Activated CD4-positive, alpha-beta memory T cell treated with anti-CD3 and anti-CD28 coated beads for 36 hours (primary cell): Measurements from ENCODE around the gene ADAM19. TPM values are rescaled to one million over a fixed set of nuclear protein-coding genes. Genes with fewer than 3 reads are reported as not detected.

Experiments used
- CTCF ChIA-PET: fragments of 350-600 bp; sonication (Branson Sonifier 250); formaldehyde crosslinking; loops from one replicate; lab custom pipeline; 2021; ENCODE audit warnings: antibody characterized with exemption, inconsistent platforms; lab: Charles Lee
- POLR2A ChIA-PET: fragments of 350-600 bp; sonication (Branson Sonifier 250); formaldehyde crosslinking; loops from one replicate; lab custom pipeline; 2021; ENCODE audit warnings: antibody characterized with exemption; lab: Charles Lee
- DNase-seq: peaks from one replicate; pipeline ENCODE4 v3.0.0-alpha.2; 2020
- H3K27ac Mint-ChIP-seq: one replicate; pipeline ENCODE4 v1.8.0; 2021; ENCODE audit warnings: mixed read lengths
- H3K27me3 Mint-ChIP-seq: one replicate; pipeline ENCODE4 v1.8.0; 2021; ENCODE audit warnings: mixed read lengths
- H3K36me3 Mint-ChIP-seq: one replicate; pipeline ENCODE4 v1.8.0; 2021; ENCODE audit warnings: mixed read lengths
- H3K4me1 Mint-ChIP-seq: one replicate; pipeline ENCODE4 v1.8.0; 2021; ENCODE audit warnings: low read depth, mixed read lengths
- H3K4me3 Mint-ChIP-seq: one replicate; pipeline ENCODE4 v1.8.0; 2021; ENCODE audit warnings: mild to moderate bottlenecking, mixed read lengths
- H3K9me3 Mint-ChIP-seq: one replicate; pipeline ENCODE4 v1.8.0; 2021; ENCODE audit warnings: mixed read lengths
- intact Hi-C: fragments of 100-400 bp; cut with micrococcal nuclease; formaldehyde crosslinking; loops from one replicate; pipeline ENCODE4 v1.15.1; 2023
- total RNA-seq, 2 experiments: library from RNA; stranded (reverse); gene quantifications; one replicate each; pipeline ENCODE4 v1.2.3, GENCODE V29; 2021

The ADAM19 gene
- total RNA-seq, 2 experiments from 2014 or later, result 107 to 111 TPM

- ChIA-PET POLR2A (interaction anchor here (0.6 to 3.0 kb wide), 5 partner anchors 13 to 33 kb away, joined by 3 to 12 read pairs (median 4); no protein-coding TSS in a partner anchor), CTCF (interaction anchor here (0.8 to 1.3 kb wide), 4 partner anchors 58 to 168 kb away, joined by 3 to 4 read pairs (median 3); partner anchors contain the start of gene LSM11)
- intact Hi-C loops, result no loop called here
- peaks cover 48% of the 10 kb centered on the region for H3K36me3 Mint-ChIP-seq
- peak overlapping the region; percentile 92 for H3K4me3 Mint-ChIP-seq
- DNase-seq, result peak; percentile 53
- peaks cover 64% of the 10 kb centered on the region for H3K4me1 Mint-ChIP-seq
- H3K27ac Mint-ChIP-seq, result peak overlapping the region; percentile 87
- H3K9me3 Mint-ChIP-seq, result no peaks in the 10 kb centered on the region
- H3K27me3 Mint-ChIP-seq, result no peaks in the 10 kb centered on the region
Measured at GRCh38 chr5:157574456-157575380, 857 bp downstream of the ADAM19 start.

DNA sequence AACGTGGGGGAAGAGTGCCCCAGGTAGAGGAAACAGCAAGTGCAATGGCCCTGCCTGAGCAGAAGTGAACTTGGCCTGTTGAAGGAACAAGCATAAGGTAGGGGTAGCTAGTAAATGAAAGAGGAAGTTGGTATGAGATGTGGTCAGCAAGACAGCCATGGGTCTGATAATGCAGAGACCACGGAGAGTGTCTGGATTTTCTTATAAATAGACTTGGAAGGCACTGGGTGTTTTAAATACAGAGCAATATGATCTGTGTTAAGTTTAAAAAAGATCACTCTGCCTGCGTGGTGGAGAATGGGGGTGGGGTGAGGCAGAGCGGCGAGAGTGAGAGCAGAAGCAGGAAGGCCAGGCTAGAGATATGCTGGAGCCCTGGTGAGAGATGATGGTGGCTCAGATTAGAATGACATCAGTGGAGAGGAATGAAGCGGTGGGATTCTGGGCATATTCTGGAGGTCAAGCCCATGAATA lies 4.2 kb downstream of the ADAM19 start:
- intact Hi-C loops, result loop anchor here (1.0 kb wide), 2 partner anchors 11 to 30 kb away; no protein-coding TSS in a partner anchor
- DNase-seq, result peak; percentile 60
- ChIA-PET CTCF (interaction anchor here (0.6 to 2.5 kb wide), 10 partner anchors 22 to 172 kb away, joined by 3 to 8 read pairs (median 3); partner anchors contain the start of gene LSM11), POLR2A (interaction anchor here (0.9 to 1.5 kb wide), 5 partner anchors 10 to 41 kb away, joined by 3 to 6 read pairs (median 4); no protein-coding TSS in a partner anchor)
- no peaks in the 10 kb centered on the region for H3K27me3 Mint-ChIP-seq
- no peaks in the 10 kb centered on the region for H3K9me3 Mint-ChIP-seq
- peak overlapping the region; percentile 87 for H3K27ac Mint-ChIP-seq
- H3K4me3 Mint-ChIP-seq, result peak overlapping the region; percentile 92
- H3K4me1 Mint-ChIP-seq, result peaks cover 68% of the 10 kb centered on the region
- H3K36me3 Mint-ChIP-seq, result peaks cover 77% of the 10 kb centered on the region

DNA sequence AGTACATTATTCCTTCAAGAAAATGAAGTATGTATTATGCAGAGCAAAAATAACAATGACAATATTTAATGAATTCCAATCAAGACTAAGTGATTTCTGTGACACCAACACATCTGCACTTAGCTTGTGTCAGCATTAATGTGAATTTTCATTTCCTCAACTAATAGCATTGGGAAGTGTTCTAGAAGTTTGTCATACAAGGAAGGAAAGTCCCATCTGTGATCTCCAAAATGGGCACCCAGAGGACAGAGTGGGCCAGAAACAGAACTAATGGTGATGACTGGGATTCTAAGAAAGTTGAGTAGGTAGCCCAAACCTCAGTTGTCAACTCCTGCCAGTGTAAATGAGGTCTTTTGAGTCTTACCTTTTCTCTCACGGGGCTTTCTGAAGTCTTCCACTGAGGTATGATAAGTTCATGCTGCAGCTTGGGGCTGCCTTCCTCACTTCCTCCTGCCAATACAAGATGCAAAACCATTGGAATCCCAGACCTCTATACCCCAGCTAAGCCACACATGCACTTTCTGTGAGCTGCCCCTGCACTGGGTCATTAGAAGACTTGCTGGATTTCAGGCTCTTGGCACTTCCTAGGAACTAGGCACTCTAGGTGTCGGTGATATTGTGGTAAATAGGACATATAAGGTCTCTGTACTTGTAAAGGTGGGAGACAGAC lies 4.9 kb downstream of the ADAM19 start:
- POLR2A ChIA-PET, result interaction anchor here (0.9 to 1.7 kb wide), 4 partner anchors 12 to 37 kb away, joined by 3 to 8 read pairs (median 5); no protein-coding TSS in a partner anchor
- peaks cover 77% of the 10 kb centered on the region for H3K36me3 Mint-ChIP-seq
- H3K4me3 Mint-ChIP-seq, result peak overlapping the region; percentile 92
- H3K9me3 Mint-ChIP-seq, result no peaks in the 10 kb centered on the region
- peak overlapping the region; percentile 87 for H3K27ac Mint-ChIP-seq
- DNase-seq, result peak; percentile 33
- H3K27me3 Mint-ChIP-seq, result no peaks in the 10 kb centered on the region
- peaks cover 64% of the 10 kb centered on the region for H3K4me1 Mint-ChIP-seq
- CTCF ChIA-PET, result interaction anchor here (0.7 to 2.5 kb wide), 8 partner anchors 22 to 173 kb away, joined by 3 to 8 read pairs (median 6); partner anchors contain the start of gene LSM11
- intact Hi-C loops, result loop anchor here (1.0 kb wide), 4 partner anchors 12 to 33 kb away; no protein-coding TSS in a partner anchor

DNA sequence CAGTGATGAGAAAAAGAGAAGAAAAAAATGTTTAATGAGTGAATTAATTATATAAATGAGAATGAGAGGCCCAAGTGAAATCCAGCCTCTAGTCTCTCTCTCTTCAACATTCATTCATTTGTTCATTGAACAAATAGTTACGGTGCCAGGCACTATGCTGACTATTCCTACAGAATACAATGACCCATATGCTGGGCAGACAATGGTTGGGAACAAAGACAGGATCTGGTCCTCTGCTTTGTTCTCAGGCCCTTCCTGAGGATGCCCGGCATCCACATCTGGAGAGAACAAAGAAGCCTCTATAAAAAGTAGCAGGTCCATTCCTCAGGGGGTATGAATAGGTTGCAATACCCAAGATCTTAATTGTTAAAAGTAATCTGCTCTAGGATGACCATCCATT lies 6.9 kb downstream of the ADAM19 start:
- peak overlapping the region; percentile 54 for H3K27ac Mint-ChIP-seq
- intact Hi-C loops, result no loop called here
- no peak for DNase-seq
- peaks cover 75% of the 10 kb centered on the region for H3K4me1 Mint-ChIP-seq
- no peak overlapping the region for H3K4me3 Mint-ChIP-seq
- no peaks in the 10 kb centered on the region for H3K27me3 Mint-ChIP-seq
- ChIA-PET POLR2A (interaction anchor here (0.8 to 1.3 kb wide), 4 partner anchors 12 to 59 kb away, joined by 3 to 5 read pairs (median 3); no protein-coding TSS in a partner anchor), CTCF (no interaction called here)
- H3K9me3 Mint-ChIP-seq, result no peaks in the 10 kb centered on the region
- peaks cover 75% of the 10 kb centered on the region for H3K36me3 Mint-ChIP-seq

- ChIA-PET CTCF (no interaction called here), POLR2A (no interaction called here)
- Mint-ChIP-seq H3K4me3 (no peak overlapping the region), H3K27ac (peak overlapping the region; percentile 28), H3K36me3 (peaks cover 76% of the 10 kb centered on the region), H3K9me3 (no peaks in the 10 kb centered on the region), H3K27me3 (no peaks in the 10 kb centered on the region), H3K4me1 (peaks cover 79% of the 10 kb centered on the region)
- no peak for DNase-seq
- intact Hi-C loops, result no loop called here
Measured at GRCh38 chr5:157568222-157568621, 7.4 kb downstream of the ADAM19 start.

DNA sequence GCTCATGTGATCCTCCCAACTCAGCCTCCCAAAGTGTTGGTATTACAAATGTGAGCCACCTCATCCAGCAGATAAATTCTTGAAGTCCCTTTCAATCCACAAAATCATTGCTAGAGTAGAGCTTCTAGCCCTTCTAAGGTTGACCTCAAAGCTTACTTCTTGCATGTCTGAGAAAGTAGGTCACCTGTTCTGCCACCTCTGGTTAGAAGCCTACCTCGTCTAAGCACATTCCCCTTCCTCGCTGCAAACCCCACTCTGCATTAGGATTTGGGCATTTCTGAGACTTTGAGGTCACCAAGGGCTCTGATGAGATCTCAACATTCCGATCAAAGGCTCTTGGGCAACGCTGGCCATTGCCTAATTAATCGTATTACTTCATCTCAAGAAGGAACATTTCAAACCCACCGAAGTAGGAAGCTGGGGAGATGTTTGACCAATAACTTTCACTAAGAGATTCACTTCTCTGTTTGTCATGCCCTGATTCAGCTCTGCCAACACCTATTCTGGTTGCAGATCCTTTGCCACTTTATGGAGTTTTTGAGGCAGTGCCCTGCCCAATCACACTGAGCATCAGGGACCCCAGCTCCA lies 8.6 kb downstream of the ADAM19 start:
- Mint-ChIP-seq H3K4me3 (no peak overlapping the region), H3K27ac (peak overlapping the region; percentile 57), H3K27me3 (no peaks in the 10 kb centered on the region), H3K36me3 (peaks cover 81% of the 10 kb centered on the region), H3K9me3 (no peaks in the 10 kb centered on the region), H3K4me1 (peaks cover 84% of the 10 kb centered on the region)
- intact Hi-C loops, result no loop called here
- DNase-seq, result no peak
- POLR2A ChIA-PET, result interaction anchor here (0.7 to 1.7 kb wide), 3 partner anchors 9 to 26 kb away, joined by 3 to 6 read pairs (median 4); no protein-coding TSS in a partner anchor
- CTCF ChIA-PET, result interaction anchor here (1.1 to 2.3 kb wide), 3 partner anchors 150 to 224 kb away, joined by 3 to 9 read pairs (median 3); partner anchors contain the start of gene LSM11

DNA sequence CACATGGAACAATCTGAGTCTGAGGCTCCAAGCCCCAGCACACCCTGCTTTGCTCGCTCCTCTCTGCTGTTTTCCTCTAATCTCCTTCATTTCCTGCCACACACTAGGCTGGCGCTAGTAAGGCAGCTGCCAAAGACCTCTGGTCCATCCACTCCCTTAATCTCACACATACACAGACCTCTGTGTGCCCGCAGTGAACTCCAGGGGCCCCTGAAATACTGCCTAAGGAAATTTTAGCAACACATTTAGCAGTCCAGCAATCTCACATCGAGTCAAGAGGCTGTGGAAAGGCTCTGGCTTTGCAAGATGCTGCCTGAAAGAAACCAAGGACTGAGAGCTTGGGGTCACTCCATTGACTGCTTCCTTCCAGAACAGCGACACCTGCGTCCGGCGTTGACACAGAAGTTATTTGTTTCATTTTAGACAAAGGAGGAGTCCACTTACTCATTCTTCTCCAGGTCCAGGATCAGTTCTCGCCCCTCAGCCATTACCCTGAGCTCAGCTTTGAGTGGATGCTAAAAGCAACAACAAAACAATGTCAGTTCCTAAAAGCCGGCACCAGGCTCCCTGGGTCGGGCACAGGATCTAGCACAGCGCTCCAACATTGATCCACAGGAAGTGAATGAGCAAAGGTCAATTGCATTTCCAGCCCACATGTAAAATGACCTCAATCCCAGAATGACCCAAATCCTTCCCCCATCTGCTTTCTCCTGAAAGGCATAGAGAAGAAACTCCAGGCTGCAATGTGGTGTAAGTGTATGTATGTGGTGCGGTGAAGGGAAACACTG lies 11.5 kb downstream of the ADAM19 start:
- H3K27me3 Mint-ChIP-seq, result no peaks in the 10 kb centered on the region
- CTCF ChIA-PET, result interaction anchor here (0.9 kb wide), 1 partner anchor 179 kb away, joined by 3 read pairs; the partner anchor contains the start of gene LSM11
- H3K4me1 Mint-ChIP-seq, result peaks cover 80% of the 10 kb centered on the region
- peaks cover 78% of the 10 kb centered on the region for H3K36me3 Mint-ChIP-seq
- H3K4me3 Mint-ChIP-seq, result peak overlapping the region; percentile 28
- intact Hi-C loops, result no loop called here
- POLR2A ChIA-PET, result no interaction called here
- no peaks in the 10 kb centered on the region for H3K9me3 Mint-ChIP-seq
- H3K27ac Mint-ChIP-seq, result peak overlapping the region; percentile 40
- DNase-seq, result no peak

DNA sequence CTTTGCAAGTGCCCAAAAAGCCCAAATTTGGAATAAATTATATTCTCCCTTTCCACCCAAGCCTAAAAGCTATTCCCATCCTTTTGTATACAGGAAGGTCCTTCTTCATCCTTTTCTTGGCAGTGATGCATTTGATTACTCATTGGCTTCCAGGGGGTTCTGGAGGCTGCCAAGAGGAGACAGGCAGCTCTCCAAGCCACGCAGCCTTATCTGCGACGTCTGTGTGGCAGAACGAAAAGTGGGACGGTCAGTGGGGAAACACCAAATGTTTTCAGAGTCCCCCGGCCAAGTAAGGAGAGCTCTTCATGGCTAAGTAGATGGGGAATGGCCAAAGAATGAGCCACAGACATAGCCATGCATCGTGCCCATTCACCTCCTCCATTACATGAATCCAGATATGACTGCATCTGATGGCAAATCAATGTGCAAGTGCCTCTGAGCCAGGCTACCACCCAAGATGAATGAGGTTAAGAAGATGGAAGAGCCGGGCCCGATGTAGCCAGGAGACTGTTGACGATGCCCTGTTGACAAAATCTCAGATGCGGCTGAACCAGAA lies 12.1 kb downstream of the ADAM19 start:
- intact Hi-C loops, result no loop called here
- DNase-seq, result no peak
- peaks cover 81% of the 10 kb centered on the region for H3K4me1 Mint-ChIP-seq
- H3K27ac Mint-ChIP-seq, result peak overlapping the region; percentile 40
- ChIA-PET POLR2A (interaction anchor here (0.7 kb wide), 1 partner anchor 31 kb away, joined by 3 read pairs; no protein-coding TSS in a partner anchor), CTCF (interaction anchor here (0.8 kb wide), 1 partner anchor 21 kb away, joined by 3 read pairs; no protein-coding TSS in a partner anchor)
- peaks cover 77% of the 10 kb centered on the region for H3K36me3 Mint-ChIP-seq
- no peak overlapping the region for H3K4me3 Mint-ChIP-seq
- H3K27me3 Mint-ChIP-seq, result no peaks in the 10 kb centered on the region
- H3K9me3 Mint-ChIP-seq, result no peaks in the 10 kb centered on the region

- Mint-ChIP-seq H3K4me1 (peaks cover 81% of the 10 kb centered on the region), H3K27me3 (no peaks in the 10 kb centered on the region), H3K27ac (peak overlapping the region; percentile 49), H3K4me3 (no peak overlapping the region), H3K36me3 (peaks cover 76% of the 10 kb centered on the region), H3K9me3 (no peaks in the 10 kb centered on the region)
- CTCF ChIA-PET, result no interaction called here
- POLR2A ChIA-PET, result no interaction called here
- no peak for DNase-seq
- intact Hi-C loops, result no loop called here
Measured at GRCh38 chr5:157562111-157562581, 13.4 kb downstream of the ADAM19 start.

DNA sequence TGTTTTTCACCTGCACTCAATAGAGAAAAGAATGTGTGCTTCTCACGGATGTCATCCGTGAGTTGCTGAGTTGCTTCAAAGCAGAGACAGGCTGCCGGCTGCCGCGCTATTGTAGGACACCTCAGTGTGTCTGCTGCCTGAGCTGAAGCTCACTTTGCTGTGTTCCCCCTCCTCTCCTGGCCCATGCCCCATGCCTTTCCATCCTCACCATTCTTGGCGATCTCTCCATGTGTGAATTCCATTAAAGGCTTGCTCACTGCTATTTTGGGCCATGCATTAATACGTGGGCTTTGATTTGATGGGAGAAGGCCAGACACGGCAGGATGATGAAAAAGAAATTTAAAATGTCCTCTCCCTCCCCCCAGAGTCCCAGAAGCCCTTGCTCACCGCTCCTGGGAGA lies 14.5 kb downstream of the ADAM19 start:
- CTCF ChIA-PET, result no interaction called here
- H3K36me3 Mint-ChIP-seq, result peaks cover 73% of the 10 kb centered on the region
- intact Hi-C loops, result no loop called here

More for the DNA sequence above, 14.5 kb downstream of the ADAM19 start:
- Mint-ChIP-seq H3K4me1 (peaks cover 84% of the 10 kb centered on the region), H3K27me3 (no peaks in the 10 kb centered on the region), H3K4me3 (no peak overlapping the region), H3K9me3 (no peaks in the 10 kb centered on the region), H3K27ac (no peak overlapping the region)
- DNase-seq, result no peak
- POLR2A ChIA-PET, result no interaction called here
